Neural cell (in vitro differentiated cells): ENCODE measurements around the gene LRP8.

Experiments used
- POLR2AphosphoS5 ChIP-seq: IDR thresholded peaks from 2 replicates; pipeline ENCODE4 v1.6.1; 2012
- RAD21 ChIP-seq: fragments of 450-650 bp; conservative IDR thresholded peaks from 2 replicates; pipeline ENCODE4 v1.6.1; 2014; ENCODE audit warnings: antibody characterized with exemption, mild to moderate bottlenecking, moderate library complexity
- TF ChIP-seq, protein P1 (sequence below): fragments of 450-650 bp; IDR thresholded peaks from 2 replicates; pipeline ENCODE4 v1.5.1; 2014; ENCODE audit warnings: antibody characterized with exemption, mild to moderate bottlenecking, moderate library complexity; ENCODE audit not compliant: poor library complexity, severe bottlenecking

DNA sequence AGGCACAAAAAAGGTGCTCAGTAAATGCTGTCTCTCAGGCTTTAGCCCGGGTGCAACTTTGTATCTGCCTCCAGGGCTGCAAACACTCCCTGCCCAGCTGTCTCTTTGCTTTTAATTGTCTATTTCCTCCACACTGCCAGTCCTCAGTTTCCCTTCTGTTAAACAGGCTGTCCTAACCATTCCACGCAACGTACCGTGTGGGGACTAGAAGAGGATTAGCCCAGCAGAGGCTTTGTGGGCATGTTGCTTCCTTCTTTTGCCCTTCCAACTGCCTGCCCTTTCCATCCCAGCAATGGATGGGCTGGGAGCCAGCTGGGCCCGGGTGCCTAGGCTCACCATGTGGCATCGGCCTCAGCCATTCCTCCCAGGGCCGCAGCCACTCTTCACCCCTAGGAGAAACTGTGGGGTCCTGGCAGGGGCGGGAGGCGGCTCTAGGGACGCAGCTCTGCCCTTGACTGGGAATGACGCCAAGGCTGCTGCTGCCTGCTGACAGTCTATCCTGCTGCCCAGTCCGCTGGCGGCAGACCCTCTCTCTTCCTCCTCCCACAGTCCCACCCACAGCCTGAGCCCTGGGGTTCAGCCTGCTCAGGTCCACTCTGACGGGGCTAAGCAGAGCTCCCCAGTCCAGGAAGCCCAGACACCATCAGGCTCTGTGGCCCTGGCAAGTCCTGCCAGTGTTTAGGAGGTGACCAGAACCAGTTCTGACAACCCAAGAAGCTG, 40.6 kb upstream of the LRP8 start:
- TF ChIP-seq POLR2AphosphoS5: no peak
- TF ChIP-seq, protein P1, sequence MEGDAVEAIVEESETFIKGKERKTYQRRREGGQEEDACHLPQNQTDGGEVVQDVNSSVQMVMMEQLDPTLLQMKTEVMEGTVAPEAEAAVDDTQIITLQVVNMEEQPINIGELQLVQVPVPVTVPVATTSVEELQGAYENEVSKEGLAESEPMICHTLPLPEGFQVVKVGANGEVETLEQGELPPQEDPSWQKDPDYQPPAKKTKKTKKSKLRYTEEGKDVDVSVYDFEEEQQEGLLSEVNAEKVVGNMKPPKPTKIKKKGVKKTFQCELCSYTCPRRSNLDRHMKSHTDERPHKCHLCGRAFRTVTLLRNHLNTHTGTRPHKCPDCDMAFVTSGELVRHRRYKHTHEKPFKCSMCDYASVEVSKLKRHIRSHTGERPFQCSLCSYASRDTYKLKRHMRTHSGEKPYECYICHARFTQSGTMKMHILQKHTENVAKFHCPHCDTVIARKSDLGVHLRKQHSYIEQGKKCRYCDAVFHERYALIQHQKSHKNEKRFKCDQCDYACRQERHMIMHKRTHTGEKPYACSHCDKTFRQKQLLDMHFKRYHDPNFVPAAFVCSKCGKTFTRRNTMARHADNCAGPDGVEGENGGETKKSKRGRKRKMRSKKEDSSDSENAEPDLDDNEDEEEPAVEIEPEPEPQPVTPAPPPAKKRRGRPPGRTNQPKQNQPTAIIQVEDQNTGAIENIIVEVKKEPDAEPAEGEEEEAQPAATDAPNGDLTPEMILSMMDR: no peak
- TF ChIP-seq RAD21: no peak
